Aorta (tissue), 4 donors: ENCODE results near the gene DCLK3. TPM values are rescaled to one million over a fixed set of nuclear protein-coding genes. Genes with fewer than 3 reads are reported as not detected.

ENCODE experiments used
- polyA plus RNA-seq, 2 donors: library from polyadenylated mRNA; stranded (reverse); fragments of 200-250 nt; gene quantifications; one replicate each; pipeline ENCODE4 v1.2.3, GENCODE V29; 2013
- total RNA-seq, 2 donors: library from RNA; stranded (reverse); fragmentation: NEBNext Ultra II Directional; extraction: Animal tissue kit (Norgen Biotek cat#: 25700); gene quantifications; one replicate each; pipeline ENCODE4 v1.2.1, GENCODE V29; 2021
- donor health status: healthy with polysubstance abuse.
- donor health status: Bipolar disorder and iron deficiency.
- donor health status: DM: no; HTN: no; CAD: no.
- donor health status: DM: yes; HTN: yes; CAD: no.

The DCLK3 gene
- total and polyA plus RNA-seq, 4 donors = 0.06 to 0.18 (median 0.13) TPM; not detected in 1

Other genes starting within 250 kb of the DCLK3 start
- gene TRANK1, start 180.5 kb upstream of the DCLK3 start, total RNA-seq = 10 to 100 TPM; 24.9 to 47.1 TPM
- 10 to 100 TPM in 1 of 2 donors, 1 to 10 TPM in 1; 5.0 to 40.9 TPM for gene TRANK1, start 180.5 kb upstream of the DCLK3 start, polyA plus RNA-seq
- gene EPM2AIP1, start 228.6 kb upstream of the DCLK3 start, total RNA-seq = 10 to 100 TPM; 20.5 to 21.0 TPM
- 10 to 100 TPM in 1 of 2 donors, 1 to 10 TPM in 1; 2.5 to 10.4 TPM for gene EPM2AIP1, start 228.6 kb upstream of the DCLK3 start, polyA plus RNA-seq
- gene MLH1, start 229.0 kb upstream of the DCLK3 start, total RNA-seq = 10 to 100 TPM; 26.0 to 28.0 TPM
- 10 to 100 TPM; 19.5 to 21.9 TPM for gene MLH1, start 229.0 kb upstream of the DCLK3 start, polyA plus RNA-seq